ENCODE data around the gene RAB11B. TPM values are rescaled to one million over a fixed set of nuclear protein-coding genes. Genes with fewer than 3 reads are reported as not detected.

RAB11B gene
- total and polyA plus RNA-seq, 9 of the 15 experiments (the other 6 are each of a cell fraction or from before 2014, with no cell fraction given) = 0.74 to 71.0 (median 13.8) TPM

DNA sequence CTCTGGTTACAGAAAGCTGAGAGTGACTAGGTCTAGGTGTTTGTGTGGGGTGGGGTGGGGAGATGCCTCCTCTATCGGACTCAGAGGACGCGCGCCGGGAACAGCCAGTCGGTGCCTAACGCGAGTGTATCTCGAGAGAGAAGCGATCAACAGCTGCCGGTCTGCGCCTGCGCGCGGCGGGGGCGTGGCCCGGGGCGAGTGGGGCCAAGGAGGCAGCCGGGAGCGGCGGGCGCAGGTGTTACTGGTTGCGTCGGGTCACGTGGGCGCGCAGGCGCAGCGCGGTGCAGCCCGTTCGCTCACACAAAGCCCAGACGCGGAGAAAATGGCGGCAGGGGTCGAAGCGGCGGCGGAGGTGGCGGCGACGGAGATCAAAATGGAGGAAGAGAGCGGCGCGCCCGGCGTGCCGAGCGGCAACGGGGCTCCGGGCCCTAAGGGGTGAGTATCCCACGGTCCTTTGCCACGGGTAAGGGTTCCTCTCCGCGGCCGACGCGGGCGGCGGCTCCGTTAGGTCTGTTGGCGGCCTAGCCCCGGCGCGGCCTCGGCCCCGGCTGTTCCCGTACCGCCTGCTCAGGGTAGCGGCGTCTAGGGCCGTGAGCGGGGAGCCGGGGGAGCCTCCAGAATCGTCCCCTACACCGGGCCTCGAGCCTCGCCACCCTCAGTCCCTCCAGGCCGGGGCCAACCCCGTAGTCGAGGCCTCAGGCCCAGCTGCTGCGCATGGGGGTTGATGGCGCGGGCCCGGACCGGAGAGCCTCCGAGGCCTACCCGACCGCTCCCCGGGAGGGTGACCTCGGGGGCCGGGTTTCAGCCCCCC, 54.7 kb downstream of the RAB11B start, which contains the start of gene HNRNPM (continued):
- TF ChIP-seq, protein P1, sequence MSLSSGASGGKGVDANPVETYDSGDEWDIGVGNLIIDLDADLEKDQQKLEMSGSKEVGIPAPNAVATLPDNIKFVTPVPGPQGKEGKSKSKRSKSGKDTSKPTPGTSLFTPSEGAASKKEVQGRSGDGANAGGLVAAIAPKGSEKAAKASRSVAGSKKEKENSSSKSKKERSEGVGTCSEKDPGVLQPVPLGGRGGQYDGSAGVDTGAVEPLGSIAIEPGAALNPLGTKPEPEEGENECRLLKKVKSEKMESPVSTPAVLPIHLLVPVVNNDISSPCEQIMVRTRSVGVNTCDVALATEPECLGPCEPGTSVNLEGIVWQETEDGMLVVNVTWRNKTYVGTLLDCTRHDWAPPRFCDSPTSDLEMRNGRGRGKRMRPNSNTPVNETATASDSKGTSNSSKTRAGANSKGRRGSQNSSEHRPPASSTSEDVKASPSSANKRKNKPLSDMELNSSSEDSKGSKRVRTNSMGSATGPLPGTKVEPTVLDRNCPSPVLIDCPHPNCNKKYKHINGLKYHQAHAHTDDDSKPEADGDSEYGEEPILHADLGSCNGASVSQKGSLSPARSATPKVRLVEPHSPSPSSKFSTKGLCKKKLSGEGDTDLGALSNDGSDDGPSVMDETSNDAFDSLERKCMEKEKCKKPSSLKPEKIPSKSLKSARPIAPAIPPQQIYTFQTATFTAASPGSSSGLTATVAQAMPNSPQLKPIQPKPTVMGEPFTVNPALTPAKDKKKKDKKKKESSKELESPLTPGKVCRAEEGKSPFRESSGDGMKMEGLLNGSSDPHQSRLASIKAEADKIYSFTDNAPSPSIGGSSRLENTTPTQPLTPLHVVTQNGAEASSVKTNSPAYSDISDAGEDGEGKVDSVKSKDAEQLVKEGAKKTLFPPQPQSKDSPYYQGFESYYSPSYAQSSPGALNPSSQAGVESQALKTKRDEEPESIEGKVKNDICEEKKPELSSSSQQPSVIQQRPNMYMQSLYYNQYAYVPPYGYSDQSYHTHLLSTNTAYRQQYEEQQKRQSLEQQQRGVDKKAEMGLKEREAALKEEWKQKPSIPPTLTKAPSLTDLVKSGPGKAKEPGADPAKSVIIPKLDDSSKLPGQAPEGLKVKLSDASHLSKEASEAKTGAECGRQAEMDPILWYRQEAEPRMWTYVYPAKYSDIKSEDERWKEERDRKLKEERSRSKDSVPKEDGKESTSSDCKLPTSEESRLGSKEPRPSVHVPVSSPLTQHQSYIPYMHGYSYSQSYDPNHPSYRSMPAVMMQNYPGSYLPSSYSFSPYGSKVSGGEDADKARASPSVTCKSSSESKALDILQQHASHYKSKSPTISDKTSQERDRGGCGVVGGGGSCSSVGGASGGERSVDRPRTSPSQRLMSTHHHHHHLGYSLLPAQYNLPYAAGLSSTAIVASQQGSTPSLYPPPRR (CRISPR knock-in tag; IDR thresholded peaks at IDR 0.05; ENCODE audit: borderline replicate concordance) = no peak
- 0 out of 2 replicates have a peak, but pooled peaks have one; percentile 33 for TF ChIP-seq NR2C2 (CRISPR knock-in tag; IDR thresholded peaks at IDR 0.05)
- TF ChIP-seq NR2C2 (tag; IDR thresholded peaks at IDR 0.05) = peak; percentile 81
- TF ChIP-seq, protein P2, sequence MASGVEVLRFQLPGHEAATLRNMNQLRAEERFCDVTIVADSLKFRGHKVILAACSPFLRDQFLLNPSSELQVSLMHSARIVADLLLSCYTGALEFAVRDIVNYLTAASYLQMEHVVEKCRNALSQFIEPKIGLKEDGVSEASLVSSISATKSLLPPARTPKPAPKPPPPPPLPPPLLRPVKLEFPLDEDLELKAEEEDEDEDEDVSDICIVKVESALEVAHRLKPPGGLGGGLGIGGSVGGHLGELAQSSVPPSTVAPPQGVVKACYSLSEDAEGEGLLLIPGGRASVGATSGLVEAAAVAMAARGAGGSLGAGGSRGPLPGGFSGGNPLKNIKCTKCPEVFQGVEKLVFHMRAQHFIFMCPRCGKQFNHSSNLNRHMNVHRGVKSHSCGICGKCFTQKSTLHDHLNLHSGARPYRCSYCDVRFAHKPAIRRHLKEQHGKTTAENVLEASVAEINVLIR (CRISPR knock-in tag; IDR thresholded peaks at IDR 0.05) = no peak
- TF ChIP-seq FIP1L1 (IDR thresholded peaks at IDR 0.05; ENCODE audit: low read depth, low read length, poor library complexity, severe bottlenecking) = peak; percentile 84
- 0 out of 2 replicates have a peak, but pooled peaks have one; percentile 62 for TF ChIP-seq SP1 (CRISPR knock-in tag; IDR thresholded peaks at IDR 0.05)
- TF ChIP-seq TAF7 (tag; IDR thresholded peaks at IDR 0.05) = peak; percentile 97
- peak; percentile 76 for TF ChIP-seq LCOR (CRISPR knock-in tag; IDR thresholded peaks at IDR 0.05)
- TF ChIP-seq TCF7L2 (IDR thresholded peaks at IDR 0.05; ENCODE audit: low read depth, low read length) = no peak
- no peak for TF ChIP-seq JUNB (CRISPR knock-in tag; conservative IDR thresholded peaks at IDR 0.05)
- TF ChIP-seq TBL1XR1 (IDR thresholded peaks at IDR 0.05; ENCODE audit: low read length in 2 of 2) = peak in 1 of 2 experiments; percentile 26; a peak in 1 of 4 replicates
- peak in 1 of 2 experiments; percentile 60; a peak in 2 of 4 replicates for TF ChIP-seq FOXA3 (CRISPR knock-in tag; conservative IDR thresholded peaks at IDR 0.05 in 1 of 2, IDR thresholded peaks at IDR 0.05 in 1 of 2)
- TF ChIP-seq GTF2E2 (tag; IDR thresholded peaks at IDR 0.05) = peak; percentile 87; the same call in 1 of the 2 replicates
- TF ChIP-seq, protein P3, sequence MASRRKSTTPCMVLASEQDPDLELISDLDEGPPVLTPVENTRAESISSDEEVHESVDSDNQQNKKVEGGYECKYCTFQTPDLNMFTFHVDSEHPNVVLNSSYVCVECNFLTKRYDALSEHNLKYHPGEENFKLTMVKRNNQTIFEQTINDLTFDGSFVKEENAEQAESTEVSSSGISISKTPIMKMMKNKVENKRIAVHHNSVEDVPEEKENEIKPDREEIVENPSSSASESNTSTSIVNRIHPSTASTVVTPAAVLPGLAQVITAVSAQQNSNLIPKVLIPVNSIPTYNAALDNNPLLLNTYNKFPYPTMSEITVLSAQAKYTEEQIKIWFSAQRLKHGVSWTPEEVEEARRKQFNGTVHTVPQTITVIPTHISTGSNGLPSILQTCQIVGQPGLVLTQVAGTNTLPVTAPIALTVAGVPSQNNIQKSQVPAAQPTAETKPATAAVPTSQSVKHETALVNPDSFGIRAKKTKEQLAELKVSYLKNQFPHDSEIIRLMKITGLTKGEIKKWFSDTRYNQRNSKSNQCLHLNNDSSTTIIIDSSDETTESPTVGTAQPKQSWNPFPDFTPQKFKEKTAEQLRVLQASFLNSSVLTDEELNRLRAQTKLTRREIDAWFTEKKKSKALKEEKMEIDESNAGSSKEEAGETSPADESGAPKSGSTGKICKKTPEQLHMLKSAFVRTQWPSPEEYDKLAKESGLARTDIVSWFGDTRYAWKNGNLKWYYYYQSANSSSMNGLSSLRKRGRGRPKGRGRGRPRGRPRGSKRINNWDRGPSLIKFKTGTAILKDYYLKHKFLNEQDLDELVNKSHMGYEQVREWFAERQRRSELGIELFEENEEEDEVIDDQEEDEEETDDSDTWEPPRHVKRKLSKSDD (conservative IDR thresholded peaks at IDR 0.05; ENCODE audit: low read length) = 0 out of 2 replicates have a peak, but pooled peaks have one; percentile 71

Measured in K562 (cell line).